Effector memory CD4-positive, alpha-beta T cell (primary cell): ENCODE results near the gene REXO1.
A peak's percentile ranks its signal among the peaks of the same experiment; 100 is the strongest.

Experiments
- DNase-seq, 3 donors: peaks; one replicate each; pipeline ENCODE4 v3.0.0-alpha.2; 2020
- H3K27ac ChIP-seq: 2 replicates; pipeline ENCODE4 v1.7.0; 2013; ENCODE audit warnings: mild to moderate bottlenecking, low read length, moderate library complexity; ENCODE audit not compliant: insufficient read depth, poor library complexity, severe bottlenecking
- H3K27me3 ChIP-seq: replicated peaks from 2 replicates; pipeline ENCODE4 v1.7.0; 2013; ENCODE audit warnings: mild to moderate bottlenecking, low read length; ENCODE audit not compliant: insufficient read depth, control insufficient read depth, poor library complexity, severe bottlenecking
- H3K36me3 ChIP-seq: 2 replicates; pipeline ENCODE4 v1.7.0; 2013; ENCODE audit warnings: mild to moderate bottlenecking, low read length, moderate library complexity; ENCODE audit not compliant: control insufficient read depth, insufficient read depth
- H3K4me1 ChIP-seq: 2 replicates; pipeline ENCODE4 v1.7.0; 2013; ENCODE audit warnings: low read length, mild to moderate bottlenecking; ENCODE audit not compliant: control insufficient read depth, insufficient read depth, poor library complexity, severe bottlenecking
- H3K4me3 ChIP-seq: 2 replicates; pipeline ENCODE4 v1.7.0; 2013; ENCODE audit warnings: low read length, low read depth, mild to moderate bottlenecking; ENCODE audit not compliant: insufficient read depth, poor library complexity, severe bottlenecking
- H3K9me3 ChIP-seq: 2 replicates; pipeline ENCODE4 v1.7.0; 2013; ENCODE audit warnings: mild to moderate bottlenecking, low read length, moderate library complexity; ENCODE audit not compliant: control insufficient read depth

The REXO1 gene

GRCh38 chr19:1860821-1861598 lies 12.7 kb upstream of the REXO1 start:
- H3K4me3 ChIP-seq = peak overlapping the region; percentile 77
- no peak for DNase-seq
- H3K27me3 ChIP-seq = no peaks in the 10 kb centered on the region
- H3K36me3 ChIP-seq = no peaks in the 10 kb centered on the region
- peak overlapping the region; percentile 86 for H3K27ac ChIP-seq
- no peaks in the 10 kb centered on the region for H3K9me3 ChIP-seq
- peaks cover 56% of the 10 kb centered on the region for H3K4me1 ChIP-seq

GRCh38 chr19:1860042-1860775 lies 11.9 kb upstream of the REXO1 start:
- peak; percentile 54 to 70 (median 56) for DNase-seq
- H3K36me3 ChIP-seq = no peaks in the 10 kb centered on the region
- H3K4me3 ChIP-seq = peak overlapping the region; percentile 13
- peak overlapping the region; percentile 86 for H3K27ac ChIP-seq
- peaks cover 62% of the 10 kb centered on the region for H3K4me1 ChIP-seq
- H3K27me3 ChIP-seq = no peaks in the 10 kb centered on the region
- no peaks in the 10 kb centered on the region for H3K9me3 ChIP-seq

GRCh38 chr19:1859331-1859781 lies 11.1 kb upstream of the REXO1 start:
- H3K27ac ChIP-seq = peak overlapping the region; percentile 86
- DNase-seq = no peak
- H3K9me3 ChIP-seq = no peaks in the 10 kb centered on the region
- no peak overlapping the region for H3K4me3 ChIP-seq
- peaks cover 64% of the 10 kb centered on the region for H3K4me1 ChIP-seq
- H3K36me3 ChIP-seq = no peaks in the 10 kb centered on the region
- no peaks in the 10 kb centered on the region for H3K27me3 ChIP-seq

GRCh38 chr19:1858412-1859081 lies 10.3 kb upstream of the REXO1 start:
- no peak overlapping the region for H3K4me3 ChIP-seq
- H3K9me3 ChIP-seq = no peaks in the 10 kb centered on the region
- no peak for DNase-seq
- H3K27ac ChIP-seq = peak overlapping the region; percentile 86
- peaks cover 72% of the 10 kb centered on the region for H3K4me1 ChIP-seq
- no peaks in the 10 kb centered on the region for H3K27me3 ChIP-seq
- H3K36me3 ChIP-seq = no peaks in the 10 kb centered on the region

GRCh38 chr19:1857648-1858326 lies 9.5 kb upstream of the REXO1 start:
- no peaks in the 10 kb centered on the region for H3K27me3 ChIP-seq
- DNase-seq = no peak
- H3K4me1 ChIP-seq = peaks cover 79% of the 10 kb centered on the region
- H3K9me3 ChIP-seq = no peaks in the 10 kb centered on the region
- H3K4me3 ChIP-seq = no peak overlapping the region
- peak overlapping the region; percentile 86 for H3K27ac ChIP-seq
- H3K36me3 ChIP-seq = no peaks in the 10 kb centered on the region

- Histone ChIP-seq H3K9me3 (no peaks in the 10 kb centered on the region), H3K27ac (peak overlapping the region; percentile 86), H3K4me1 (peaks cover 85% of the 10 kb centered on the region), H3K36me3 (no peaks in the 10 kb centered on the region), H3K4me3 (peak overlapping the region; percentile 60), H3K27me3 (no peaks in the 10 kb centered on the region)
- DNase-seq = no peak
Measured at GRCh38 chr19:1856698-1857603, 8.7 kb upstream of the REXO1 start.

GRCh38 chr19:1856345-1856697 lies 8.0 kb upstream of the REXO1 start:
- H3K4me3 ChIP-seq = peak overlapping the region; percentile 60
- no peaks in the 10 kb centered on the region for H3K36me3 ChIP-seq
- peaks cover 85% of the 10 kb centered on the region for H3K4me1 ChIP-seq
- H3K27ac ChIP-seq = peak overlapping the region; percentile 86
- no peak for DNase-seq
- no peaks in the 10 kb centered on the region for H3K27me3 ChIP-seq
- no peaks in the 10 kb centered on the region for H3K9me3 ChIP-seq

GRCh38 chr19:1855828-1856255 lies 7.6 kb upstream of the REXO1 start:
- Histone ChIP-seq H3K27ac (peak overlapping the region; percentile 86), H3K36me3 (no peaks in the 10 kb centered on the region), H3K4me1 (peaks cover 81% of the 10 kb centered on the region), H3K4me3 (peak overlapping the region; percentile 60), H3K9me3 (no peaks in the 10 kb centered on the region), H3K27me3 (no peaks in the 10 kb centered on the region)
- DNase-seq = no peak
